ENCODE data around the gene AP3B1. TPM values are rescaled to one million over a fixed set of nuclear protein-coding genes. Genes with fewer than 3 reads are reported as not detected.

Gene AP3B1
- total and polyA plus RNA-seq, 2 of the 8 experiments (the other 6 are each of a cell fraction or from before 2014, with no cell fraction given), result 45.8 to 48.3 TPM

DNA sequence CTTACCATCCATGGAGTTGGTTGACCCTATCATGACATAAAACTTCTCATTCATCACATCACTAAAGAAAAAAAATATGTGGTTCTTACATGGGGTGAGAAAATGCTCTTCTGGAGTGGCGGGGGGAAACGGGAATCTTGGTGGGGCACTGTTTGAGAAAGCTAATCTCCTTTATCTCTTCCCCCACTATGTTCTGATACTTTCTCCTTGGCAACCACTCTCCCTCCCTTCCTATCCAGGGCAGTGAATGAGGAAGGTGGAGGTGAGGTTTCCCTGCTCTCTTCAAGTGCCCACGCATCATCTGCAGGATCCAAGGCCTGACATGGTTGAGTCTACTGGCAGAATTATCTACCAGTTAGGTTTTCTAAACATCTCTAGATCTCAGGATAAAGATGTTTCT lies 297.6 kb downstream of the AP3B1 start:
- H2BK15ac ChIP-seq (ENCODE audit: low read length), result no peak overlapping the region
- WGBS, 2 experiments (ENCODE audit: extremely low coverage in 1 of 2, insufficient coverage in 1 of 2, insufficient read length in 1 of 2, insufficient replicate concordance in 2 of 2, low coverage in 1 of 2, low lambda C conversion rate in 2 of 2, missing lambda C conversion rate in 1 of 2), result 92% methylated on average over 3 of the region's 3 CpGs; no CpG with 5 or more reads in 1 of the 2 experiments
- H4K20me1 ChIP-seq (replicated peaks in 1 of 2; ENCODE audit: control insufficient read depth in 1 of 2, insufficient read depth in 2 of 2, low read length in 2 of 2), result peaks cover 5 to 11% of the 10 kb centered on the region in 2 experiments
- no peak overlapping the region for H3K4me2 ChIP-seq (ENCODE audit: insufficient read depth in 1 of 2, low read depth in 2 of 2, low read length in 2 of 2)
- no peak overlapping the region for H3K4ac ChIP-seq (replicated peaks; ENCODE audit: insufficient read length, low read depth, low read length)
- no peaks in the 10 kb centered on the region for H3K79me1 ChIP-seq (ENCODE audit: low read depth, low read length)
- H3K9ac ChIP-seq (replicated peaks in 1 of 4; ENCODE audit: extremely low read depth in 1 of 4, low read depth in 3 of 4, low read length in 3 of 4), result no peak overlapping the region
- H2BK12ac ChIP-seq (ENCODE audit: low read depth, low read length), result no peak overlapping the region
- H3K14ac ChIP-seq (ENCODE audit: insufficient read length), result no peak overlapping the region
- H2BK120ac ChIP-seq (replicated peaks; ENCODE audit: low read depth, low read length), result no peak overlapping the region
- no peak overlapping the region for H2BK20ac ChIP-seq (ENCODE audit: low read length)
- no peak overlapping the region for H3K18ac ChIP-seq (ENCODE audit: extremely low read depth, low read length)
- H3K23ac ChIP-seq (ENCODE audit: insufficient read length), result no peak overlapping the region
- no peak for DNase-seq (ENCODE audit: low read depth in 1 of 2, low spot score in 2 of 2)
- H4K91ac ChIP-seq (replicated peaks; ENCODE audit: insufficient read length, low read length), result no peak overlapping the region
- H3K36me3 ChIP-seq (ENCODE audit: control insufficient read depth in 2 of 4, insufficient read depth in 4 of 4, low read length in 3 of 4), result no peaks in the 10 kb centered on the region
- TF ChIP-seq SP2 (IDR thresholded peaks at IDR 0.05; ENCODE audit: low read length) (no peak), BRCA1 (IDR thresholded peaks at IDR 0.05; ENCODE audit: low read depth, low read length) (no peak), TAF7 (optimal IDR thresholded peaks at IDR 0.05; ENCODE audit: borderline replicate concordance, low read depth, low read length) (no peak)
- TF ChIP-seq, protein P1, sequence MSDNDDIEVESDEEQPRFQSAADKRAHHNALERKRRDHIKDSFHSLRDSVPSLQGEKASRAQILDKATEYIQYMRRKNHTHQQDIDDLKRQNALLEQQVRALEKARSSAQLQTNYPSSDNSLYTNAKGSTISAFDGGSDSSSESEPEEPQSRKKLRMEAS (IDR thresholded peaks at IDR 0.05), result no peak
- no peak overlapping the region for H2BK5ac ChIP-seq (ENCODE audit: low read depth, low read length)
- FAIRE-seq, result no peak
- no peak overlapping the region for H3K27ac ChIP-seq (ENCODE audit: low read depth, low read length)
- peaks cover 0 to 21% (median 16%) of the 10 kb centered on the region in 4 experiments; a peak in 6 of 7 replicates for H3K27me3 ChIP-seq (replicated peaks in 1 of 4; ENCODE audit: control insufficient read depth in 3 of 4, extremely low read depth in 1 of 4, insufficient read depth in 3 of 4, low read length in 3 of 4)
- no peak overlapping the region for H2AFZ ChIP-seq (ENCODE audit: low read length)
- no peak overlapping the region for H3K56ac ChIP-seq (replicated peaks; ENCODE audit: insufficient read length, low read depth, low read length)
- no peaks in the 10 kb centered on the region for H3K9me3 ChIP-seq (ENCODE audit: insufficient read depth in 2 of 2, low read depth in 1 of 2, low read length in 1 of 2)
- no peak overlapping the region for H4K8ac ChIP-seq (ENCODE audit: extremely low read depth, insufficient read depth, low read length)
- H3K23me2 ChIP-seq (ENCODE audit: low read depth, low read length), result no peaks in the 10 kb centered on the region
- no peaks in the 10 kb centered on the region for H3K79me2 ChIP-seq (ENCODE audit: control insufficient read depth in 1 of 2, insufficient read depth in 2 of 2, low read length in 2 of 2)
- no peak overlapping the region for H4K5ac ChIP-seq (ENCODE audit: insufficient read length, low read depth, low read length)
- no peak overlapping the region for H2AK5ac ChIP-seq (ENCODE audit: low read depth, low read length)
- ChIA-PET POLR2A (ENCODE audit: partially characterized antibody) (interaction anchor here (1.1 kb wide), 1 partner anchor 355 kb away, joined by 3 read pairs; no protein-coding TSS in a partner anchor), CTCF (ENCODE audit: partially characterized antibody) (no interaction called here)
- no peak overlapping the region for H3K4me3 ChIP-seq (ENCODE audit: extremely low read depth in 1 of 4, insufficient read depth in 2 of 4, low read depth in 3 of 4, low read length in 4 of 4)
- H3K4me1 ChIP-seq (replicated peaks in 1 of 4; ENCODE audit: control insufficient read depth in 3 of 4, insufficient read depth in 4 of 4, low read length in 3 of 4), result peaks cover 5 to 13% (median 9%) of the 10 kb centered on the region in 4 experiments; a peak in 5 of 7 replicates

Data from H1 (cell line).